ENCODE measurements around the gene OSBPL3. TPM values are rescaled to one million over a fixed set of nuclear protein-coding genes. Genes with fewer than 3 reads are reported as not detected.

OSBPL3 gene
- polyA plus RNA-seq, 1 of the 3 experiments (the other 2 are of a cell fraction) = 23.2 TPM

GRCh38 chr7:24979470-24979862, 512 bp downstream of the OSBPL3 start (continued):
- TF ChIP-seq ELF1 (IDR thresholded peaks at IDR 0.05) (no peak), TCF12 (IDR thresholded peaks at IDR 0.05) (no peak), FOXM1 (IDR thresholded peaks at IDR 0.05; ENCODE audit: low read depth) (no peak), RCOR1 (IDR thresholded peaks at IDR 0.05; ENCODE audit: low read length) (0 out of 2 replicates have a peak, but pooled peaks have one; percentile 12), IRF3 (IDR thresholded peaks at IDR 0.05; ENCODE audit: low read depth, low read length) (no peak), MEF2A (IDR thresholded peaks at IDR 0.05; ENCODE audit: borderline replicate concordance, low read depth) (no peak), CHD2 (IDR thresholded peaks at IDR 0.05; ENCODE audit: low read length, partially characterized antibody) (no peak), EZH2phosphoT487 (IDR thresholded peaks at IDR 0.05; ENCODE audit: borderline replicate concordance, low read depth) (no peak), TEAD4 (IDR thresholded peaks at IDR 0.05; ENCODE audit: borderline replicate concordance, insufficient read depth) (no peak; the same call in none of the 2 replicates), NRF1 (IDR thresholded peaks at IDR 0.05; ENCODE audit: low read depth, low read length) (peak; percentile 58), RAD21 (IDR thresholded peaks at IDR 0.05; ENCODE audit: low read length) (peak; percentile 58), CTCF (IDR thresholded peaks at IDR 0.05) (peak; percentile 71), YY1 (IDR thresholded peaks at IDR 0.05; ENCODE audit: low read depth) (no peak), USF1 (IDR thresholded peaks at IDR 0.05; ENCODE audit: borderline replicate concordance, low read depth) (no peak), MXI1 (IDR thresholded peaks at IDR 0.05; ENCODE audit: low read depth, low read length) (no peak), SMC3 (IDR thresholded peaks at IDR 0.05; ENCODE audit: low read depth, low read length) (peak; percentile 57)
- TF ChIP-seq, protein P1, sequence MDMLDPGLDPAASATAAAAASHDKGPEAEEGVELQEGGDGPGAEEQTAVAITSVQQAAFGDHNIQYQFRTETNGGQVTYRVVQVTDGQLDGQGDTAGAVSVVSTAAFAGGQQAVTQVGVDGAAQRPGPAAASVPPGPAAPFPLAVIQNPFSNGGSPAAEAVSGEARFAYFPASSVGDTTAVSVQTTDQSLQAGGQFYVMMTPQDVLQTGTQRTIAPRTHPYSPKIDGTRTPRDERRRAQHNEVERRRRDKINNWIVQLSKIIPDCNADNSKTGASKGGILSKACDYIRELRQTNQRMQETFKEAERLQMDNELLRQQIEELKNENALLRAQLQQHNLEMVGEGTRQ (IDR thresholded peaks at IDR 0.05; ENCODE audit: borderline replicate concordance, low read depth, low read length) = no peak
- TF ChIP-seq, protein P2, sequence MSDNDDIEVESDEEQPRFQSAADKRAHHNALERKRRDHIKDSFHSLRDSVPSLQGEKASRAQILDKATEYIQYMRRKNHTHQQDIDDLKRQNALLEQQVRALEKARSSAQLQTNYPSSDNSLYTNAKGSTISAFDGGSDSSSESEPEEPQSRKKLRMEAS (IDR thresholded peaks at IDR 0.05; ENCODE audit: low read depth) = no peak
- TF ChIP-seq, protein P3, sequence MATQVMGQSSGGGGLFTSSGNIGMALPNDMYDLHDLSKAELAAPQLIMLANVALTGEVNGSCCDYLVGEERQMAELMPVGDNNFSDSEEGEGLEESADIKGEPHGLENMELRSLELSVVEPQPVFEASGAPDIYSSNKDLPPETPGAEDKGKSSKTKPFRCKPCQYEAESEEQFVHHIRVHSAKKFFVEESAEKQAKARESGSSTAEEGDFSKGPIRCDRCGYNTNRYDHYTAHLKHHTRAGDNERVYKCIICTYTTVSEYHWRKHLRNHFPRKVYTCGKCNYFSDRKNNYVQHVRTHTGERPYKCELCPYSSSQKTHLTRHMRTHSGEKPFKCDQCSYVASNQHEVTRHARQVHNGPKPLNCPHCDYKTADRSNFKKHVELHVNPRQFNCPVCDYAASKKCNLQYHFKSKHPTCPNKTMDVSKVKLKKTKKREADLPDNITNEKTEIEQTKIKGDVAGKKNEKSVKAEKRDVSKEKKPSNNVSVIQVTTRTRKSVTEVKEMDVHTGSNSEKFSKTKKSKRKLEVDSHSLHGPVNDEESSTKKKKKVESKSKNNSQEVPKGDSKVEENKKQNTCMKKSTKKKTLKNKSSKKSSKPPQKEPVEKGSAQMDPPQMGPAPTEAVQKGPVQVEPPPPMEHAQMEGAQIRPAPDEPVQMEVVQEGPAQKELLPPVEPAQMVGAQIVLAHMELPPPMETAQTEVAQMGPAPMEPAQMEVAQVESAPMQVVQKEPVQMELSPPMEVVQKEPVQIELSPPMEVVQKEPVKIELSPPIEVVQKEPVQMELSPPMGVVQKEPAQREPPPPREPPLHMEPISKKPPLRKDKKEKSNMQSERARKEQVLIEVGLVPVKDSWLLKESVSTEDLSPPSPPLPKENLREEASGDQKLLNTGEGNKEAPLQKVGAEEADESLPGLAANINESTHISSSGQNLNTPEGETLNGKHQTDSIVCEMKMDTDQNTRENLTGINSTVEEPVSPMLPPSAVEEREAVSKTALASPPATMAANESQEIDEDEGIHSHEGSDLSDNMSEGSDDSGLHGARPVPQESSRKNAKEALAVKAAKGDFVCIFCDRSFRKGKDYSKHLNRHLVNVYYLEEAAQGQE (IDR thresholded peaks at IDR 0.05; ENCODE audit: low read depth, low read length) = 0 out of 2 replicates have a peak, but pooled peaks have one; percentile 49

All from SK-N-SH (cell line).